Astrocyte of the hippocampus (primary cell): ENCODE measurements around the gene TJP1.
A peak's percentile ranks its signal among the peaks of the same experiment; 100 is the strongest.
"Not testable (repeated sequence)": the region's sequence is repeated elsewhere in the genome, so short reads cannot be mapped to it uniquely, and the experiment has no call there.

Experiments
- DNase-seq: peaks from one replicate; pipeline ENCODE4 v3.0.0; 2011; ENCODE audit warnings: low read depth, low spot score

Gene TJP1

GRCh38 chr15:29756358-29757267, 65.7 kb downstream of the TJP1 start:
- no peak for DNase-seq

- DNase-seq, result not testable (repeated sequence)
Observed at GRCh38 chr15:29754009-29754408, 68.3 kb downstream of the TJP1 start.

DNA sequence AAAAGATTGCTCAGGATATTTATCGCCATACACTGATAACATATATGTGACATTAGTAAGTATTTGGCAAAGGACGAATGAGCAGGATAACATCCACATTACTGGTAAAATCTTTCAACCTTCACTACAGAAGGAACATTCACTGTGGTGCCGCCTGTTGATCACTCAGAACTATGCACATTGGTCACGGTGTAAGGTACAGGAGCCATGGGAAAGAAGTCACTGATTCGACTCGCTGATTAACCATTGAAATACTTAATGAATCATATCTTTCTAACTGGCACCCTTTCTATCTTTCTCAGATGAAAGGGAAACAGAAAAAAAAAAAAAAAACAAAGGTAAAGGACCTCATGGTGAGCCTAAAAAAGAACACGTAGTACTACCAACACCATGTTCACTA, 68.8 kb downstream of the TJP1 start:
- DNase-seq, result no peak

DNA sequence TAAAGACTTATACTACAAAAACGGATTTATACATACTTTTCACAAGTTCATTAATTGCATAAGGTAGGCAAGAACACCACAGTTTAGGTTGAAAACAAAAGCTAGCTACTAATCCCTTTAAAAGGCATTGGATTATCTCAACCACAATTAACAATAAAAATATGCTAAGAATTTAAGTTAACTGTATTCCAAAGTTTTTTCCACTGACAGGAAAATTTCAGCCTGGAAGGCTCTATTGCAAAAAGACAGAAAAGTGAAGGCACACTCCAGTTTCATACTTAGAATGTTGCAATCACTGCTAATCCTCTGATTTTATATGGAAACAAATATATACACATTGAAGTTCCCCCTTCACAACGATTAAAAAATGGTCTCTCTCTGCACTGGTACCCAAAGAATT, 71.5 kb downstream of the TJP1 start:
- peak; percentile 38 for DNase-seq

DNA sequence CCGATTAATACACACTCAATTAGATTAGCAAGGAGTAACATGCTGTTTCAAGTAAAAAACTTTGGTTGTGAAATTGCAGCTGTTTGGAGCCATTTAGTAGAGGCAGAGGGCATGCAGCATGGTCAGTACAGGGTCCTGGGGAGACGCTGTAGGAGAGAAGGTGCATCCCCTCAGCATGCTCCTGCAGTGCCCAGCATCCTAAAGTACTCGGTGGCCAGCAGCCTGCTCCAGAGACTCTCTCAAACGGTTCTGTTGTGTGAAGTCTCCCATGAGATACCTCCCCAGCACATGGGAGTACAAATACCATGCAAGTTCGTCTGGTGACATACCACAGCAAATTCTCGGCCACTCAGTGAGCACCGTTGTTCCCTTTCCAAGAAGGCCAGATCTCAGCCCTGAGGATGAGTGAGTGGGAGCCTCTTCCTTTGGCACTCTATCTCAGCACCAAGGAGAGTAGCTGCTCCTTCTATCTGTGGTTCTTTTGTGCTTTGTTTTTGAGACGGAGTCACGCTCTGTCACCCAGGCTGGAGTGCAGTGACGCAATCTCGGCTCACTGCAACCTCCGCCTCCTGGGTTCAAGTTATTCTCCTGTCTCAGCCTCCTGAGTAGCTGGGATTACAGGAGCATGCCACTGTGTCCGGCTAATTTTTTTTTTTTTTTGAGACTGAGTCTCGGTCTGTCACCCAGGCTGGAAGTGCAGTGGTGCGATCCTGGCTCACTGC, 72.7 kb downstream of the TJP1 start:
- peak; percentile 7 for DNase-seq

DNA sequence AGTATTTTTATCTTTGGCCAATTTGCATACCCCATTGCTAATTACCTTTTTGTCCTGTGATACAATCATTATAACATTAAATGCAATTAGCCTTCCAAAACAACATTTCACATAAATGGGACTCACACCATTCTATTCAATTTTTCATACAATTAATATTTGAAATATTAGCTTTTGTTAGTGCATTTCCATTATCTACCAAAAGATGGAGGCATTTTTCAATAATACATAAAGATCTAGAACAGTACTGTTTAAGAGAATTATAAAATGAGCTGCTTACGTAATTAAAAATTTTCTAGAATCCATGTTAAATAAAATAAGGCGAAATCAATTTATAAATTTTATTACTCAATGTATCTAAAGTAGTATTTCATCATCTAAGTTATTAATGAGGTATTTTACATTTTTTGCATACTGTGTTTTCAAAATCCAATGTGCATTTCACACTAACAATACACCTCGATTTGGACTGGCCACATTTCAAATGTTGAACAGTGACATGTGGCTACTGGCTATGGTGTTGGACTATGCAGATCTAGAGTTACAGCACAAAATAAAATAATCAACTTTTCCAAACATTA, 74.3 kb downstream of the TJP1 start:
- DNase-seq, result no peak

DNA sequence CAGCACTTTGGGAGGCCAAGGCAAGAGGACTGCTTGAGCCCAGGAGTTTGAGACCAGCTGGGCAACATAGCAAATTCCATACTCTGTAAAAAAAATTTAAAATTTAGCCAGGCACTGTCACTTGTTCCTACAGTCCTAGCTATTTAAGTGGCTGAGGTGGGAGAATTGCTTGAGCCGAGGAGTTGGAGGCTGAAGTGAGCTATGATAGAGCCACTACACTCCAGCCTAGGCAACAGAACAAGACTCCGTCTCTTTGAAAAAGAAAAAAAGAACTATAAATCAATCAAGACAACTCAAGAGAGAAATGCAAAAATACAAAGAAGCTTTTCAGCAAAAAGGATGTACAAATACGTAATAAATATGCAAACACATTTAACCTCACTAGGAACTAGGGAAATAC, 78.8 kb downstream of the TJP1 start:
- DNase-seq, result no peak

DNA sequence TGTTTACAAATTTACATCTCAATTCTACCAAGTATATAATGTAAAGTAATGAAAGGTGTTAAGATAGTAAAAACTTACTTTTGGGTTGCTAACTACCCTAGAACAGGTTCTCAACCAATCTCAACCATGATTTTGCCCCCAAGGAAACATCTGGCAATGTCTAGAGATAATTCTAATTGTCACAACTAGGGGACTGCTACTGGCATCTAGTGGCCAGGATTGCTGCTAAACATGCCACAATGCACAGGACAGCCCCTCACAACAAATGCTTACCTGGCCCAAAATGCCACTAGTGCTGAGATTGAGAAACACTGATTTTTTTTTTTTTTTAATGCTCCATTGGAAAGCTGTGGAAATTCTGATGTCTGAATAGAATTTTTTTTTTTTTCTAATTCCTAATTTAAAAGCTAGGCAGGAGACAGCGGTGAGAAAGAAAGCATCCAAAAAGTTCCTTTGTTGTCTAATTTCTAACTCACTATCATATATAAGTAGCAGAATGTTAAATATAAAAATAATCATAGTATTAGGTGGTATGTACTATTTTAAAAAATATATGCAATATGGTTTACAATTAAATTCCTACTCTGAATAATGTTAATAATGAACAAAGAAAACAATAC, 81.5 kb downstream of the TJP1 start:
- no peak for DNase-seq

GRCh38 chr15:29736744-29737020, 85.6 kb downstream of the TJP1 start:
- peak; percentile 66 for DNase-seq

GRCh38 chr15:29736012-29736743, 86.1 kb downstream of the TJP1 start:
- DNase-seq, result peak; percentile 53

DNA sequence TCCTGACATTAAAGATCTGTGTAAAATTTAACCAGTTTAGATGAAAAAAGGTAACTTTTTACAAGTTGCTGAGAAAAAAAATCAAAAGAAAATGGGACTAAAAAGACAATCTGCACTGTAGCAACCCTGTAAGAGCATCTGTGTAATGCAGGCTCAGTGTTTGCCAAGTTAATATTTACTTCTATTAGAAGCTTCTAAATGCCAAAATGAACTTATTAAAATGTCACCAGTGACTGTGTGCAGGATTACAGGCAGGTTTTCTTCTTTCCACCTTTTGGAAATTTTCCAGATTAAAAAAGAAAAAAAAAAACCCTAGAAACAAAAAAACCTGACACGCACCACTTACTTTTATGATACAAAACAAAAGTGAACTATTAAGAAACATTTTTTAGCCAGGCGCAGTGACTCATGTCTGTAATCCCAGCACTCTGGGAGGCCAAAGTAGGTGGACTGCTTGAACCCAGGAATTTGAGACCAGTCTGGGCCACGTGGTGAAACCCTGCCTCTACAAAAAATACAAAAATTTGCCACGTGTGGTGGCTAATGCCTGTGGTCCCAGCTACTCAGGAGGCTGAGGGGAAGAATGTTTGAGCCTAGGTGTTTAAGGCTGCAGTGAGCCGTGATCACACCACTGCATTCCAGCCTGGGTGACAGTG, 87.2 kb downstream of the TJP1 start:
- DNase-seq, result peak; percentile 66

- DNase-seq, result peak; percentile 16
Observed at GRCh38 chr15:29731865-29732264, 90.4 kb downstream of the TJP1 start.

DNA sequence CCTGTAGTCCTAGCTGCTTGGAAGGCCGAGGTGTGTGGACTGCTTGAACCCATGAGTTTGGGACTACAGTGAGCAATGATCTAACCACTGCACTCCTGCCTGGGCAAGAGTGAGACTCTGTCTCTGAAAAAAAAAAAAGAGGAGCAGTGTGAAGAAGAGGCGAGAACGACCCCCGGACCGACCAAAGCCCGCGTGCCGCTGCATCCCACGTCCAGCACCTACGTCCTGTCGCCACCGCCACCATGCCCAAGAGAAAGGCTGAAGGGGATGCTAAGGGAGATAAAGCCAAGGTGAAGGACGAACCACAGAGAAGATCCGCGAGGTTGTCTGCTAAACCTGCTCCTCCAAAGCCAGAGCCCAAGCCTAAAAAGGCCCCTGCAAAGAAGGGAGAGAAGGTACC, 91.8 kb downstream of the TJP1 start:
- DNase-seq, result not testable (repeated sequence)

GRCh38 chr15:29728418-29728817, 93.8 kb downstream of the TJP1 start:
- no peak for DNase-seq

- DNase-seq, result no peak
Observed at GRCh38 chr15:29727871-29728270, 94.4 kb downstream of the TJP1 start.

GRCh38 chr15:29726553-29726952, 95.7 kb downstream of the TJP1 start:
- DNase-seq, result no peak

- DNase-seq, result no peak
Observed at GRCh38 chr15:29724026-29724425, 98.2 kb downstream of the TJP1 start.

- no peak for DNase-seq
Observed at GRCh38 chr15:29713784-29714183, 108.5 kb downstream of the TJP1 start.

GRCh38 chr15:29712149-29712885, 110.0 kb downstream of the TJP1 start:
- DNase-seq, result no peak

- DNase-seq, result peak; percentile 81
Observed at GRCh38 chr15:29711531-29711930, 110.7 kb downstream of the TJP1 start.
